IMR-90 (cell line): Measurements from ENCODE around the gene ARV1. TPM values are rescaled to one million over a fixed set of nuclear protein-coding genes. Genes with fewer than 3 reads are reported as not detected.

Experiments
- ATAC-seq: fragments of 200-7000 bp; cut with Tn5 transposase; 2 replicates; pipeline ENCODE4 v1.9.1; 2020; ENCODE audit warnings: low read depth, mild to moderate bottlenecking, moderate library complexity
- BruUV-seq: library from RNA; stranded (reverse); fragments of 400-500 nt; replicated peaks from 2 replicates; lab custom pipeline; 2021; lab: Mats Ljungman, UMichigan
- CTCF ChIA-PET: fragments of 300-600 bp; formaldehyde crosslinking; extraction: SDS; loops from one replicate; lab custom pipeline; 2021; ENCODE audit warnings: antibody characterized with exemption; lab: Yijun Ruan, JAX
- POLR2A ChIA-PET: fragments of 300-600 bp; sonication (Branson Sonifier 250); formaldehyde crosslinking; loops from one replicate; lab custom pipeline; 2022; ENCODE audit warnings: antibody characterized with exemption; ENCODE audit not compliant: unreplicated experiment; lab: Charles Lee
- DNase-seq: peaks from one replicate; pipeline ENCODE4 v3.0.0; 2013
- H2AFZ ChIP-seq: replicated peaks from 2 replicates; pipeline ENCODE3; 2013; ENCODE audit warnings: low read length, mild to moderate bottlenecking; ENCODE audit not compliant: poor library complexity
- H2AK5ac ChIP-seq: 2 replicates; pipeline ENCODE4 v1.6.1; 2013; ENCODE audit warnings: low read depth, low read length, inconsistent platforms
- H2AK9ac ChIP-seq: replicated peaks from 2 replicates; pipeline ENCODE3; 2013; ENCODE audit warnings: mild to moderate bottlenecking, low read depth, low read length, moderate library complexity; ENCODE audit not compliant: poor library complexity
- H2BK120ac ChIP-seq: 2 replicates; pipeline ENCODE4 v1.6.1; 2013; ENCODE audit warnings: low read depth, low read length, inconsistent platforms
- H2BK15ac ChIP-seq: 3 replicates; pipeline ENCODE4 v1.6.1; 2013; ENCODE audit warnings: low read depth, low read length, inconsistent platforms
- H2BK20ac ChIP-seq: 2 replicates; pipeline ENCODE4 v1.6.1; 2013; ENCODE audit warnings: low read depth, mild to moderate bottlenecking, inconsistent platforms, low read length, moderate library complexity
- H2BK5ac ChIP-seq: 2 replicates; pipeline ENCODE4 v1.6.1; 2013; ENCODE audit warnings: mild to moderate bottlenecking, low read depth, low read length, inconsistent platforms; ENCODE audit not compliant: poor library complexity, severe bottlenecking
- H3K14ac ChIP-seq: replicated peaks from 2 replicates; pipeline ENCODE4 v1.6.1; 2013; ENCODE audit warnings: low read depth, low read length, inconsistent platforms
- H3K18ac ChIP-seq: 2 replicates; pipeline ENCODE4 v1.6.1; 2013; ENCODE audit warnings: low read depth, low read length, control low read depth
- H3K23ac ChIP-seq: 2 replicates; pipeline ENCODE4 v1.6.1; 2013; ENCODE audit warnings: low read depth, low read length, inconsistent platforms
- H3K27ac ChIP-seq: 2 replicates; pipeline ENCODE4 v1.5.1; 2013; ENCODE audit warnings: mild to moderate bottlenecking, control low read depth, low read length; ENCODE audit not compliant: insufficient read depth
- H3K27me3 ChIP-seq: 2 replicates; pipeline ENCODE4 v1.6.1; 2013; ENCODE audit warnings: low read length; ENCODE audit not compliant: control insufficient read depth, insufficient read depth
- H3K36me3 ChIP-seq: 2 replicates; pipeline ENCODE4 v1.6.1; 2013; ENCODE audit warnings: low read length, mixed read lengths; ENCODE audit not compliant: control insufficient read depth, insufficient read depth
- H3K4ac ChIP-seq: 2 replicates; pipeline ENCODE4 v1.6.1; 2013; ENCODE audit warnings: low read depth, low read length, inconsistent platforms
- H3K4me1 ChIP-seq: 2 replicates; pipeline ENCODE4 v1.6.1; 2013; ENCODE audit warnings: low read length, mixed read lengths; ENCODE audit not compliant: control insufficient read depth, insufficient read depth
- H3K4me2 ChIP-seq: 2 replicates; pipeline ENCODE4 v1.6.1; 2013; ENCODE audit warnings: low read depth, mild to moderate bottlenecking, control low read depth, low read length, moderate library complexity
- H3K4me3 ChIP-seq: 2 replicates; pipeline ENCODE4 v1.5.1; 2013; ENCODE audit warnings: low read depth, mild to moderate bottlenecking, control low read depth, low read length, moderate library complexity; ENCODE audit not compliant: insufficient read depth
- H3K56ac ChIP-seq: 2 replicates; pipeline ENCODE4 v1.6.1; 2013; ENCODE audit warnings: low read length, inconsistent platforms; ENCODE audit not compliant: insufficient read depth; ENCODE audit errors: extremely low read depth
- H3K79me1 ChIP-seq, 2 experiments: 2 replicates each; pipeline ENCODE4 v1.6.1; 2013; ENCODE audit warnings: low read length in 2 of 2, inconsistent platforms in 1 of 2, low read depth in 1 of 2
- H3K9ac ChIP-seq: 2 replicates; pipeline ENCODE4 v1.6.1; 2013; ENCODE audit warnings: low read depth, low read length, control low read depth
- H3K9me1 ChIP-seq: 2 replicates; pipeline ENCODE4 v1.6.1; 2013; ENCODE audit warnings: low read length, inconsistent platforms; ENCODE audit not compliant: insufficient read depth
- H3K9me3 ChIP-seq: 2 replicates; pipeline ENCODE4 v1.6.1; 2013; ENCODE audit warnings: low read length; ENCODE audit not compliant: control insufficient read depth, insufficient read depth
- H4K20me1 ChIP-seq: 2 replicates; pipeline ENCODE4 v1.6.1; 2013; ENCODE audit warnings: low read length, inconsistent platforms; ENCODE audit not compliant: insufficient read depth
- H4K5ac ChIP-seq: 2 replicates; pipeline ENCODE4 v1.6.1; 2013; ENCODE audit warnings: mild to moderate bottlenecking, low read depth, low read length, control low read depth
- H4K8ac ChIP-seq, 2 experiments: 2 replicates each; pipeline ENCODE4 v1.6.1; 2013; ENCODE audit warnings: low read depth in 2 of 2, low read length in 2 of 2, control low read depth in 1 of 2, inconsistent platforms in 1 of 2
- H4K91ac ChIP-seq: 2 replicates; pipeline ENCODE4 v1.6.1; 2013; ENCODE audit warnings: low read depth, low read length, inconsistent platforms; ENCODE audit not compliant: insufficient read depth
- CHD1 ChIP-seq: IDR thresholded peaks from 2 replicates; pipeline ENCODE4 v1.6.1; 2012; ENCODE audit warnings: low read depth, low read length, improper control_type of control experiment
- CTCF ChIP-seq: conservative IDR thresholded peaks from 2 replicates; pipeline ENCODE4 v1.5.1; 2012; ENCODE audit warnings: mild to moderate bottlenecking, low read depth, low read length, improper control_type of control experiment
- ELK1 ChIP-seq: fragments of 150-350 bp; IDR thresholded peaks from 2 replicates; pipeline ENCODE4 v1.6.1; 2016; ENCODE audit warnings: low read depth, mild to moderate bottlenecking, low read length, moderate library complexity, borderline replicate concordance
- FOS ChIP-seq: fragments of 150-350 bp; IDR thresholded peaks from 2 replicates; pipeline ENCODE4 v1.6.1; 2016; ENCODE audit warnings: low read depth, low read length
- MAFK ChIP-seq: IDR thresholded peaks from 2 replicates; pipeline ENCODE4 v1.6.1; 2012; ENCODE audit warnings: low read depth, low read length, improper control_type of control experiment
- NFE2L2 ChIP-seq: fragments of 150-350 bp; IDR thresholded peaks from 2 replicates; pipeline ENCODE4 v1.6.1; 2016; ENCODE audit warnings: low read depth, mild to moderate bottlenecking, low read length
- POLR2A ChIP-seq: IDR thresholded peaks from 2 replicates; pipeline ENCODE4 v1.6.1; 2012; ENCODE audit warnings: mild to moderate bottlenecking, low read depth, low read length
- RFX5 ChIP-seq: IDR thresholded peaks from 2 replicates; pipeline ENCODE4 v1.8.0; 2012; ENCODE audit warnings: low read depth, mild to moderate bottlenecking, low read length, moderate library complexity
- SMC3 ChIP-seq: fragments of 150-350 bp; IDR thresholded peaks from 2 replicates; pipeline ENCODE4 v1.6.1; 2016; ENCODE audit warnings: low read depth, mild to moderate bottlenecking, antibody characterized with exemption, low read length, moderate library complexity
- WGBS, 2 experiments: methylation state at CpG; one replicate each; pipeline versions ENCODE4 v1.1.5 to v1.1.7; 2013; ENCODE audit warnings: missing lambda C conversion rate in 2 of 2; ENCODE audit not compliant: insufficient read length in 1 of 2; ENCODE audit errors: extremely low coverage in 2 of 2; 5-methylcytosine and 5-hydroxymethylcytosine counted together
- dilution Hi-C: fragments of 300-500 bp; cut with HindIII; formaldehyde crosslinking; loops from one replicate; pipeline ENCODE4 v1.14.3; 2018; ENCODE audit warnings: low sequenced_read_pairs; ENCODE audit not compliant: unreplicated experiment
- in situ Hi-C: fragments of 300-500 bp; cut with MboI; formaldehyde crosslinking; loops from 3 replicates; pipeline ENCODE4 v1.14.3; 2019; ENCODE audit warnings: low sequenced_read_pairs, inconsistent platforms, mixed read lengths
- intact Hi-C: fragments of 100-400 bp; cut with micrococcal nuclease; formaldehyde crosslinking; loops from 2 replicates; pipeline ENCODE4 v1.10.0; 2022
- polyA plus RNA-seq, 3 experiments: library from polyadenylated mRNA; depleted of rRNA; stranded (reverse); fragments of >200 nt; gene quantifications; 2 replicates each; pipeline ENCODE4 v1.2.3, GENCODE V29; 2012; ENCODE audit warnings: low replicate concordance in 1 of 3
- total RNA-seq: library from RNA; depleted of rRNA; stranded (reverse); fragments of >200 nt; gene quantifications from 2 replicates; pipeline ENCODE4 v1.2.3, GENCODE V29; 2012

Gene ARV1
- total and polyA plus RNA-seq, 2 of the 4 experiments (the other 2 are of a cell fraction), result 19.0 to 22.9 TPM

- POLR2A ChIA-PET, result interaction anchor here (0.6 kb wide), 1 partner anchor 152 kb away, joined by 3 read pairs; no protein-coding TSS in a partner anchor
- ATAC-seq, result no peak
- in situ Hi-C loops, result no loop called here
These were observed 34.6 kb downstream of the ARV1 start for GRCh38 chr1:231013391-231014015.

More at GRCh38 chr1:231013391-231014015, 34.6 kb downstream of the ARV1 start:
- WGBS, 2 experiments, result 86% methylated on average over 1 of the region's 3 CpGs; no CpG with 5 or more reads in 1 of the 2 experiments
- DNase-seq, result no peak
- Histone ChIP-seq H2BK5ac (no peak overlapping the region), H3K36me3 (peaks cover 6% of the 10 kb centered on the region; the same call in 1 of the 2 replicates), H3K4me2 (no peak overlapping the region), H2BK120ac (no peak overlapping the region), H4K5ac (no peak overlapping the region), H3K9me1 (peaks cover 3% of the 10 kb centered on the region; the same call in 1 of the 2 replicates), H3K9me3 (no peaks in the 10 kb centered on the region; the same call in 1 of the 2 replicates), H4K8ac (no peak overlapping the region), H3K9ac (no peak overlapping the region), H2BK15ac (no peak overlapping the region), H3K79me1 (no peaks in the 10 kb centered on the region), H2AFZ (no peak overlapping the region), H3K4me3 (no peak overlapping the region), H3K18ac (no peak overlapping the region), H3K56ac (no peak overlapping the region), H4K91ac (no peak overlapping the region), H2BK20ac (no peak overlapping the region), H3K4me1 (no peaks in the 10 kb centered on the region), H2AK5ac (no peak overlapping the region), H3K23ac (no peak overlapping the region), H3K27me3 (no peaks in the 10 kb centered on the region), H2AK9ac (no peak overlapping the region), H3K4ac (no peak overlapping the region), H3K27ac (no peak overlapping the region), H4K20me1 (no peaks in the 10 kb centered on the region), H3K14ac (no peak overlapping the region)
- TF ChIP-seq SMC3 (no peak), RFX5 (no peak), ELK1 (no peak), MAFK (no peak), CHD1 (no peak), CTCF (no peak), POLR2A (no peak), NFE2L2 (no peak), FOS (no peak)
- intact Hi-C loops (no loop called here), dilution Hi-C loops (no loop called here)
- BruUV-seq, result no TSS peak
- CTCF ChIA-PET, result no interaction called here
